Measurements from ENCODE around the gene PRKAR1B. TPM values are rescaled to one million over a fixed set of nuclear protein-coding genes. Genes with fewer than 3 reads are reported as not detected.

PRKAR1B gene
- total RNA-seq, 1 experiment from 2014 or later, result 14.1 TPM

GRCh38 chr7:607938-608337 is 119.1 kb downstream of the PRKAR1B start (continued):
- TF ChIP-seq RAD21 (IDR thresholded peaks at IDR 0.05; ENCODE audit: low read depth) (no peak), CBX3 (IDR thresholded peaks at IDR 0.05; ENCODE audit: low read depth) (no peak), FOSL1 (IDR thresholded peaks at IDR 0.05; ENCODE audit: low read depth) (no peak), SP1 (IDR thresholded peaks at IDR 0.05; ENCODE audit: low read depth) (no peak)

- ChIA-PET RAD21 (ENCODE audit: low non-redundant PET in 1 of 2, low total read pairs in 2 of 2, uncharacterized antibody in 2 of 2, unreplicated experiment in 2 of 2) (no interaction called here), POLR2A (no interaction called here), CTCF (no interaction called here)
- Histone ChIP-seq H3K27ac (ENCODE audit: low read depth, low read length) (no peak overlapping the region), H3K9ac (ENCODE audit: low read length) (no peak overlapping the region), H3K4me3 (replicated peaks in 1 of 2; ENCODE audit: low read depth in 1 of 2, low read length in 2 of 2) (no peak overlapping the region), H3K4me1 (ENCODE audit: control insufficient read depth in 1 of 2, insufficient read depth in 2 of 2, low read length in 2 of 2) (no peaks in the 10 kb centered on the region), H2AFZ (ENCODE audit: low read depth, low read length, poor library complexity, severe bottlenecking) (no peak overlapping the region), H3K9me2 (ENCODE audit: insufficient read depth) (no peaks in the 10 kb centered on the region), H3K4me2 (ENCODE audit: low read length) (no peak overlapping the region), H3K9me3 (ENCODE audit: control insufficient read depth in 1 of 2, insufficient read depth in 1 of 2, low read depth in 1 of 2, low read length in 2 of 2) (no peaks in the 10 kb centered on the region), H3K79me2 (ENCODE audit: insufficient read depth, low read length) (no peaks in the 10 kb centered on the region), H4K20me1 (ENCODE audit: insufficient read depth) (no peaks in the 10 kb centered on the region), H3K27me3 (ENCODE audit: insufficient read depth, low read length) (no peaks in the 10 kb centered on the region), H3K36me3 (ENCODE audit: control insufficient read depth in 1 of 2, insufficient read depth in 2 of 2, low read length in 2 of 2) (no peaks in the 10 kb centered on the region)
- TF ChIP-seq EGR1 (IDR thresholded peaks at IDR 0.05; ENCODE audit: low read depth) (no peak), EZH2 (IDR thresholded peaks at IDR 0.05) (no peak), POLR2A (IDR thresholded peaks at IDR 0.05; ENCODE audit: borderline replicate concordance, extremely low read depth, insufficient read depth, insufficient read length) (no peak), SP1 (IDR thresholded peaks at IDR 0.05; ENCODE audit: low read depth) (no peak), CEBPB (IDR thresholded peaks at IDR 0.05; ENCODE audit: low read depth) (no peak), SIN3A (IDR thresholded peaks at IDR 0.05; ENCODE audit: low read depth) (no peak)
- TF ChIP-seq, protein P1, sequence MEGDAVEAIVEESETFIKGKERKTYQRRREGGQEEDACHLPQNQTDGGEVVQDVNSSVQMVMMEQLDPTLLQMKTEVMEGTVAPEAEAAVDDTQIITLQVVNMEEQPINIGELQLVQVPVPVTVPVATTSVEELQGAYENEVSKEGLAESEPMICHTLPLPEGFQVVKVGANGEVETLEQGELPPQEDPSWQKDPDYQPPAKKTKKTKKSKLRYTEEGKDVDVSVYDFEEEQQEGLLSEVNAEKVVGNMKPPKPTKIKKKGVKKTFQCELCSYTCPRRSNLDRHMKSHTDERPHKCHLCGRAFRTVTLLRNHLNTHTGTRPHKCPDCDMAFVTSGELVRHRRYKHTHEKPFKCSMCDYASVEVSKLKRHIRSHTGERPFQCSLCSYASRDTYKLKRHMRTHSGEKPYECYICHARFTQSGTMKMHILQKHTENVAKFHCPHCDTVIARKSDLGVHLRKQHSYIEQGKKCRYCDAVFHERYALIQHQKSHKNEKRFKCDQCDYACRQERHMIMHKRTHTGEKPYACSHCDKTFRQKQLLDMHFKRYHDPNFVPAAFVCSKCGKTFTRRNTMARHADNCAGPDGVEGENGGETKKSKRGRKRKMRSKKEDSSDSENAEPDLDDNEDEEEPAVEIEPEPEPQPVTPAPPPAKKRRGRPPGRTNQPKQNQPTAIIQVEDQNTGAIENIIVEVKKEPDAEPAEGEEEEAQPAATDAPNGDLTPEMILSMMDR (IDR thresholded peaks at IDR 0.05 in 2 of 3, conservative IDR thresholded peaks at IDR 0.05 in 1 of 3; ENCODE audit: borderline replicate concordance in 1 of 3, insufficient read depth in 1 of 3, low read depth in 2 of 3, low read length in 2 of 3), result no peak
- BruUV-seq (replicated peaks), result no TSS peak
- ATAC-seq, result no peak
- no peak for DNase-seq (ENCODE audit: low read depth, low spot score)
- intact Hi-C loops (cut with micrococcal nuclease), result no loop called here
These were observed 121.2 kb downstream of the PRKAR1B start for GRCh38 chr7:605661-606450.

All from HCT116 (cell line).